PC-3 (cell line): ENCODE measurements around the gene USP12. TPM values are rescaled to one million over a fixed set of nuclear protein-coding genes. Genes with fewer than 3 reads are reported as not detected.

Experiments
- ATAC-seq: fragments of 200-7000 bp; cut with Tn5 transposase; 2 replicates; pipeline ENCODE4 v1.9.1; 2020; ENCODE audit warnings: mild to moderate bottlenecking, moderate library complexity
- BruUV-seq: library from RNA; stranded (reverse); fragments of 400-500 nt; replicated peaks from 2 replicates; lab custom pipeline; 2021; lab: Mats Ljungman, UMichigan
- CTCF ChIA-PET: fragments of 300-600 bp; sonication (Branson Sonifier 250); formaldehyde crosslinking; loops from one replicate; lab custom pipeline; 2022; ENCODE audit warnings: antibody characterized with exemption; lab: Charles Lee
- POLR2A ChIA-PET: fragments of 300-600 bp; sonication (Branson Sonifier 250); formaldehyde crosslinking; loops from one replicate; lab custom pipeline; 2022; ENCODE audit warnings: antibody characterized with exemption; ENCODE audit not compliant: unreplicated experiment; lab: Charles Lee
- DNase-seq: peaks from one replicate; pipeline ENCODE4 v3.0.0-alpha.2; 2015
- H2AFZ ChIP-seq: fragments of 300-600 bp; sonication (generic); 2 replicates; pipeline ENCODE4 v1.6.0; 2016; ENCODE audit warnings: antibody characterized with exemption, low read length
- H3F3A ChIP-seq: fragments of 300-600 bp; sonication (generic); one replicate; pipeline ENCODE4 v1.6.0; 2017; ENCODE audit warnings: antibody characterized with exemption, low read length, control low read depth, mild to moderate bottlenecking; ENCODE audit not compliant: unreplicated experiment
- H3K27ac ChIP-seq: fragments of 300-600 bp; sonication (generic); 2 replicates; pipeline ENCODE4 v1.5.1; 2016; ENCODE audit warnings: mild to moderate bottlenecking, low read length
- H3K27me3 ChIP-seq: fragments of 300-600 bp; sonication (generic); 2 replicates; pipeline ENCODE4 v1.6.1; 2016; ENCODE audit warnings: low read length, mixed read lengths
- H3K36me3 ChIP-seq: fragments of 300-600 bp; sonication (generic); 2 replicates; pipeline ENCODE4 v1.6.1; 2016; ENCODE audit warnings: low read depth, mixed run types, low read length, mixed read lengths
- H3K4me1 ChIP-seq: fragments of 300-600 bp; sonication (generic); 2 replicates; pipeline ENCODE4 v1.5.1; 2016; ENCODE audit warnings: low read length; ENCODE audit not compliant: insufficient read depth
- H3K4me2 ChIP-seq: fragments of 300-600 bp; sonication (generic); 2 replicates; pipeline ENCODE4 v1.6.0; 2016; ENCODE audit warnings: low read length
- H3K4me3 ChIP-seq: fragments of 300-600 bp; sonication (generic); 2 replicates; pipeline ENCODE4 v1.5.1; 2016; ENCODE audit warnings: mild to moderate bottlenecking, low read length, mixed read lengths
- H3K79me2 ChIP-seq: fragments of 300-600 bp; sonication (generic); 2 replicates; pipeline ENCODE4 v1.6.1; 2017; ENCODE audit warnings: low read length, mixed read lengths
- H3K9ac ChIP-seq: fragments of 300-600 bp; sonication (generic); 2 replicates; pipeline ENCODE4 v1.6.0; 2016; ENCODE audit warnings: mild to moderate bottlenecking, low read length
- H3K9me2 ChIP-seq: fragments of 300-600 bp; sonication (generic); replicated peaks from 2 replicates; pipeline ENCODE4 v1.6.1; 2016; ENCODE audit warnings: mixed run types, low read length, mixed read lengths
- H3K9me3 ChIP-seq: fragments of 300-600 bp; sonication (generic); 2 replicates; pipeline ENCODE4 v1.6.1; 2016; ENCODE audit warnings: low read length, mixed read lengths
- H4K20me1 ChIP-seq: fragments of 300-600 bp; sonication (generic); 2 replicates; pipeline ENCODE4 v1.6.1; 2016; ENCODE audit warnings: low read length, mixed read lengths
- CTCF ChIP-seq: fragments of 300-600 bp; sonication (generic); conservative IDR thresholded peaks from 2 replicates; pipeline ENCODE4 v1.5.1; 2017; ENCODE audit warnings: antibody characterized with exemption, low read depth, mild to moderate bottlenecking, low read length
- EZH2 ChIP-seq: fragments of 300-600 bp; sonication (generic); IDR thresholded peaks from one replicate; pipeline ENCODE4 v1.6.1; 2017; ENCODE audit warnings: antibody characterized with exemption, mild to moderate bottlenecking, low read length; ENCODE audit not compliant: unreplicated experiment
- EZH2phosphoT487 ChIP-seq: fragments of 300-600 bp; sonication (generic); IDR thresholded peaks from 2 replicates; pipeline ENCODE4 v1.6.1; 2018; ENCODE audit warnings: mild to moderate bottlenecking, antibody characterized with exemption, low read length, borderline replicate concordance
- intact Hi-C: fragments of 100-400 bp; cut with micrococcal nuclease; formaldehyde crosslinking; loops from 2 replicates; pipeline ENCODE4 v1.9.0; 2023
- total RNA-seq: library from RNA; depleted of rRNA; stranded (reverse); fragments of >200 nt; gene quantifications from 2 replicates; pipeline ENCODE4 v1.2.3, GENCODE V29; 2014

Gene USP12
- total RNA-seq, 1 experiment from 2014 or later = 24.2 TPM

DNA sequence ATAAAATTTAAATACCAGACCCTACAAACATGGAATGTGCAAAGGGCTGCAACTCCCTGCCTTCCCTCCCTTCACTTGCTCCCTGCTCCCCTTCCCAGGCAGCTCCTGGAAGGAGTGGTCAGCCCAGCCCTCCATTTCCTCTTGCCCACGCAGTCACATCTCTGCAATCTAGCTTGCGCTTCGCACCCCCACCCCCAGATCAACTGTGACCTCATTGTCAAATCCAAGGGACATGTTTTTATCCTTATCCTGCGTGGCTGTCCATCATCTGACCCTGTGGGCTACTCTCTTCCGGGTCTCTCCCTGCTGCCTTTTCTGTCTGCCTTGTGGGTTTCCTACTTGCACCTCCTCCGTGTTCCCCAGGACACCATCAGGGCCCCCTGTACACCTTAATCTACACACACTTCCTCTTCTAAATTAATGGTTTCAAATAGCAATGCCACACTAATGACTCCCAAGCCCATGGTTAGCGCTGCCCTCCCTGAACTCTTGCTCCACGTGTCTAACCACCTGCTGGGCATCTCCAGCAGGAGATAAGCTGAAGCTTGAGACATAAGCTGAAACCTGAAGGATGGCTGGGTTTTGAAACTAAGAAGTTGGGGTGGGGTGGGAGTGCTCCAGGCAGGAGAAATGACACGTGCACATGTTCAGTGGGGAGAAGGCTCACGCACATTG is 118.3 kb downstream of the USP12 start:
- Histone ChIP-seq H2AFZ (0 out of 2 replicates have a peak overlapping the region, but pooled peaks have one; percentile 64), H4K20me1 (no peaks in the 10 kb centered on the region), H3K9ac (peak overlapping the region; percentile 59; the same call in 1 of the 2 replicates), H3K9me3 (no peaks in the 10 kb centered on the region), H3K4me2 (peak overlapping the region; percentile 65), H3F3A (no peaks in the 10 kb centered on the region), H3K79me2 (no peaks in the 10 kb centered on the region), H3K9me2 (no peaks in the 10 kb centered on the region), H3K4me1 (peaks cover 27% of the 10 kb centered on the region), H3K27me3 (no peaks in the 10 kb centered on the region), H3K36me3 (no peaks in the 10 kb centered on the region), H3K4me3 (no peak overlapping the region), H3K27ac (peak overlapping the region; percentile 91)
- no TSS peak for BruUV-seq
- TF ChIP-seq EZH2 (no peak), EZH2phosphoT487 (no peak), CTCF (no peak)
- POLR2A ChIA-PET = no interaction called here
- intact Hi-C loops = no loop called here
- DNase-seq (no peak), ATAC-seq (no peak)
- CTCF ChIA-PET = no interaction called here

DNA sequence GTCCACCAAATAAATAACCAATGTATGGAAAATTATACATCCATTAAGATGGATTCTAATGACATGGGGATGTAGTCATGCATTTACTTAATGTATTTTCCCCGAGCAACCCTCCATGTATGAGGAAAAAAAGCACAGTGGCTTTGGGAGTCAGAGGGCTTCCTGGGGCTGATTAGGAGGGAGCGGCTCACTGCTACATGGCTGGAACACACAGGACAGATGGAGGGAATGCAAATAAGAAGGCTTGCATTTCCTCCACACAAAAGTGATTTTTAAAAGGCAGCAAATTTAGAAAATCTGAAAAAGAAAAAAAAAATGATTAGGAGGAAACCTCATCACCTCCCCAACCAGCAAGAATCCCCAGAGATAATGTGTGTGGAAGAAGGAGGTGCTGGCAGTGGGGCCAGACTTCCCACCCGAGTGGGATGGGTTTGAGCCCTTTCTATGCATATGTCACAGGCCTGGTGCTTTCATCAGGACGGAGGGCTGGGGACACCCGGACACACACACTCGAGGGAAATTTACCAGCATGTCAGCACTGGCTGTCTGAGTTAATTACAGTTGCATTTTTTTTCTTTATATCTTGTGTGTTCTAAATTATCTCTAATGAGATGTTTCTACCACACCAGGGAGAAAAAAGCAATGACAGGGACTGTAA is 118.9 kb downstream of the USP12 start:
- H3K4me2 ChIP-seq = no peak overlapping the region
- no peak overlapping the region for H3K9ac ChIP-seq
- no peaks in the 10 kb centered on the region for H3F3A ChIP-seq
- H3K9me2 ChIP-seq = no peaks in the 10 kb centered on the region
- CTCF ChIA-PET = no interaction called here
- BruUV-seq = no TSS peak
- no peak overlapping the region for H2AFZ ChIP-seq
- no peak overlapping the region for H3K27ac ChIP-seq
- peaks cover 27% of the 10 kb centered on the region for H3K4me1 ChIP-seq
- no peak overlapping the region for H3K4me3 ChIP-seq
- no peak for TF ChIP-seq CTCF
- TF ChIP-seq EZH2 = no peak
- no peak for DNase-seq
- intact Hi-C loops = no loop called here
- no peaks in the 10 kb centered on the region for H4K20me1 ChIP-seq
- no peaks in the 10 kb centered on the region for H3K36me3 ChIP-seq
- H3K27me3 ChIP-seq = no peaks in the 10 kb centered on the region
- H3K79me2 ChIP-seq = no peaks in the 10 kb centered on the region
- no peak for ATAC-seq
- POLR2A ChIA-PET = no interaction called here
- no peaks in the 10 kb centered on the region for H3K9me3 ChIP-seq

GRCh38 chr13:27047081-27047480 is 124.5 kb downstream of the USP12 start:
- DNase-seq (no peak), ATAC-seq (no peak)
- TF ChIP-seq CTCF = no peak
- TF ChIP-seq EZH2phosphoT487 = no peak
- no peak for TF ChIP-seq EZH2
- Histone ChIP-seq H3K4me2 (no peak overlapping the region), H3K4me3 (no peak overlapping the region), H4K20me1 (no peaks in the 10 kb centered on the region), H3K9me2 (no peaks in the 10 kb centered on the region), H3K9me3 (no peaks in the 10 kb centered on the region), H3K27ac (no peak overlapping the region), H2AFZ (no peak overlapping the region), H3K4me1 (peaks cover 18% of the 10 kb centered on the region), H3K36me3 (no peaks in the 10 kb centered on the region), H3K9ac (no peak overlapping the region), H3K27me3 (no peaks in the 10 kb centered on the region), H3F3A (no peaks in the 10 kb centered on the region), H3K79me2 (no peaks in the 10 kb centered on the region)
- POLR2A ChIA-PET = no interaction called here
- intact Hi-C loops = no loop called here
- CTCF ChIA-PET = no interaction called here
- BruUV-seq = no TSS peak
